Thymus (tissue), 11 donors: ENCODE results near the gene TRIM2. TPM values are rescaled to one million over a fixed set of nuclear protein-coding genes. Genes with fewer than 3 reads are reported as not detected.
"Not testable (repeated sequence)": the region's sequence is repeated elsewhere in the genome, so short reads cannot be mapped to it uniquely, and the experiment has no call there.

Experiments
- DNase-seq, 9 donors: peaks; one replicate each; pipeline ENCODE4 v3.0.0-alpha.2; 2013; ENCODE audit warnings: low spot score in 9 of 9, low read depth in 6 of 9, missing footprints in 1 of 9
- H3K27ac ChIP-seq, 2 donors: one replicate each; pipeline ENCODE4 v1.5.1; 2013; ENCODE audit warnings: control low read depth in 1 of 2, low read depth in 1 of 2, low read length in 1 of 2, mild to moderate bottlenecking in 1 of 2, moderate library complexity in 1 of 2
- H3K27me3 ChIP-seq, 2 donors: one replicate each; pipeline ENCODE4 v1.5.1; 2013; ENCODE audit warnings: low read length in 1 of 2; ENCODE audit not compliant: control insufficient read depth in 2 of 2, insufficient read depth in 1 of 2
- H3K36me3 ChIP-seq, 2 donors: one replicate each; pipeline ENCODE4 v1.5.1; 2013; ENCODE audit warnings: low read length in 1 of 2, mild to moderate bottlenecking in 1 of 2, moderate library complexity in 1 of 2; ENCODE audit not compliant: control insufficient read depth in 2 of 2, insufficient read depth in 2 of 2
- H3K4me1 ChIP-seq, 2 donors: one replicate each; pipeline ENCODE4 v1.5.1; 2013; ENCODE audit warnings: low read length in 2 of 2; ENCODE audit not compliant: control insufficient read depth in 2 of 2, insufficient read depth in 2 of 2
- H3K4me3 ChIP-seq, 2 donors: one replicate each; pipeline ENCODE4 v1.5.1; 2013; ENCODE audit warnings: low read length in 2 of 2, control low read depth in 1 of 2, mild to moderate bottlenecking in 1 of 2
- H3K9me3 ChIP-seq, 2 donors: one replicate each; pipeline ENCODE4 v1.5.1; 2013; ENCODE audit warnings: low read length in 1 of 2, mild to moderate bottlenecking in 1 of 2; ENCODE audit not compliant: control insufficient read depth in 2 of 2, insufficient read depth in 1 of 2
- WGBS: extraction: QIAGEN DNeasy Blood & Tissue Kit; methylation state at CpG from one replicate; pipeline ENCODE4 v1.1.7; 2013; 5-methylcytosine and 5-hydroxymethylcytosine counted together
- polyA plus RNA-seq: library from polyadenylated mRNA; stranded (reverse); fragments of 200-250 nt; gene quantifications from one replicate; pipeline ENCODE4 v1.2.3, GENCODE V29; 2013
- total RNA-seq: library from RNA; stranded (reverse); fragments of 120-200 nt; gene quantifications from one replicate; pipeline ENCODE4 v1.2.4, GENCODE V29; 2013
- donor health status: healthy.

The TRIM2 gene
- total and polyA plus RNA-seq, 2 donors: 5.0 to 5.3 TPM

DNA sequence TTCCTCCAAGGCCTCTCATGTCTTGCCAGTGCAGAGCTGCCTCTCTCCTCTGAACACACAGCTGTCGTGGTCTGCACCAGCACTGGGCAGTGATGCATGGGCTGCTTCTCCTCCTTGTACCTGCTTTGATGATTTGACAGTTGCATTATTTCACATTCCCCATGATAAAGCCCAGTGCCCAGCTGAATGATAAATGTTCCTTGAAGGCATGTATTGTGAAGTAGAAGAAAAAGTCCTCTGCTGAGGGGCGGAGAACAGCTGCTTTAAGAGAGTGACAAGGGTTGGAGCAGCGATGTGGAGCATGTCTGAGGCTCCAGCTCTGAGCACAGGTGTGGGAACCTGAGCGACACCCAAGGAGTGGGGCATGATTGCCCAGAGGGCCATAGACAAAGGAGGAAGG lies 21.1 kb upstream of the TRIM2 start:
- H3K4me3 ChIP-seq: no peak overlapping the region
- no peak overlapping the region for H3K27ac ChIP-seq
- no peaks in the 10 kb centered on the region for H3K9me3 ChIP-seq
- H3K4me1 ChIP-seq: no peaks in the 10 kb centered on the region
- H3K27me3 ChIP-seq: no peaks in the 10 kb centered on the region
- DNase-seq: no peak
- 95% methylated on average over 4 of the region's 4 CpGs for WGBS
- H3K36me3 ChIP-seq: no peaks in the 10 kb centered on the region

DNA sequence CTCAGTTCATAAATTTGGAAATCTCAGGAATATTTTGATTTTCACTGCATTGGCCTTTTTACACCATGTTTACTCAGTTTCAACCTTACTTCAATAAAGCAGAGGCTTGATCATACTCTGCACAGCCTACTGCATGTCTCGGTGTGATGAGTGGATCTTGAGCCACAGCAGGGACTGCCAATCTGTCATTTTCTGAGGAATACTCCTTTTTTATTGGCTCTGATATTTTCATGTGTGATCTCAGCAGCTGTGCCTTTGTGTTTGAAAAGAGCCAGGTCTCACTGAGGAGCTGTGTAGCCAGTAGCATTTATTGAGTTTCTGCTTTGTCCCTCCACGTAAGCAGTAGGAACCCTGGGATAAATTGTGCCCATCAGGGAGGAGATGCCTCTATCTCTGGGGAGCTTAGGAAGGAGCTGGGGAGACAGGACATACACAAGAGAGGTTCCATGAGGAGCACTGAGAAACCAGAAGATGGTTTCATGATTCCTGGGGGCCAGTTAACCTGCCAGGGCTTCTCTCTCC lies 18.9 kb upstream of the TRIM2 start:
- H3K4me1 ChIP-seq: no peaks in the 10 kb centered on the region
- H3K4me3 ChIP-seq: no peak overlapping the region
- no peaks in the 10 kb centered on the region for H3K27me3 ChIP-seq
- H3K27ac ChIP-seq: no peak overlapping the region
- 78% methylated on average over 2 of the region's 2 CpGs for WGBS
- H3K36me3 ChIP-seq: no peaks in the 10 kb centered on the region
- DNase-seq: no peak
- no peaks in the 10 kb centered on the region for H3K9me3 ChIP-seq

DNA sequence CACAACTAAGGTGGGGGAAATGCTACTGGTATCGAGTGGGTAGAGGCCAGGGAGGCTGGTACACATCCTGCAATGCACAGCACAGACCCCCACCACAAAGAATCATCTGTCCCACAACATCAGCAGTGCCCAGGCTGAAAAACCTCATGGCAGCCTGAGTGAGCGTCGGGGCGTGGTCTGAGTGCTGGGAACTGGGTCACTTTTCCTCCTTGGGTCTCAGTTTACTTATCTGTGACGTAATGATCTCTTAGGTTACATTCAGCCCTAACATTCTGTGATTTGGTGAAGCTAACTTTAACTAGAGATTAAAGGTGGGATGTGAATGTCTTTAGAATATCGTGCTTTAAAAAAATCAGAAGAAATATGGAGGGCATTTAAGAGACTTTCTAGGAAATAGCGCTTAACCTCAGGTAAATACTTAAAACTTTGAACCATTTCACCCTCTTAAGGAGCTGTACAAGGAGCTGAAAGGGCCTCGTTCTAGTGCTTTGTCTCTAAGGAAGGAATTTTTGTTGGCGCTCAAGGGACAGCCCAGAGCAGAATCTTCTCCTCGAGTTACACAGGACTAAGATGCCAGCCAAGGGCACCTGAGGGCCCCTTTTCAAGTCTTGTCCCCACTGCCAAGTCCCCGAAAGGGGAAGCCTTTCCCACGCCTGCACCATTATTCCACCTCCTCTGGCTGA lies 18.1 kb upstream of the TRIM2 start:
- DNase-seq: no peak
- WGBS: 95% methylated on average over 12 of the region's 12 CpGs
- H3K27ac ChIP-seq: no peak overlapping the region
- no peak overlapping the region for H3K4me3 ChIP-seq
- no peaks in the 10 kb centered on the region for H3K36me3 ChIP-seq
- no peaks in the 10 kb centered on the region for H3K27me3 ChIP-seq
- H3K4me1 ChIP-seq: no peaks in the 10 kb centered on the region
- H3K9me3 ChIP-seq: no peaks in the 10 kb centered on the region

DNA sequence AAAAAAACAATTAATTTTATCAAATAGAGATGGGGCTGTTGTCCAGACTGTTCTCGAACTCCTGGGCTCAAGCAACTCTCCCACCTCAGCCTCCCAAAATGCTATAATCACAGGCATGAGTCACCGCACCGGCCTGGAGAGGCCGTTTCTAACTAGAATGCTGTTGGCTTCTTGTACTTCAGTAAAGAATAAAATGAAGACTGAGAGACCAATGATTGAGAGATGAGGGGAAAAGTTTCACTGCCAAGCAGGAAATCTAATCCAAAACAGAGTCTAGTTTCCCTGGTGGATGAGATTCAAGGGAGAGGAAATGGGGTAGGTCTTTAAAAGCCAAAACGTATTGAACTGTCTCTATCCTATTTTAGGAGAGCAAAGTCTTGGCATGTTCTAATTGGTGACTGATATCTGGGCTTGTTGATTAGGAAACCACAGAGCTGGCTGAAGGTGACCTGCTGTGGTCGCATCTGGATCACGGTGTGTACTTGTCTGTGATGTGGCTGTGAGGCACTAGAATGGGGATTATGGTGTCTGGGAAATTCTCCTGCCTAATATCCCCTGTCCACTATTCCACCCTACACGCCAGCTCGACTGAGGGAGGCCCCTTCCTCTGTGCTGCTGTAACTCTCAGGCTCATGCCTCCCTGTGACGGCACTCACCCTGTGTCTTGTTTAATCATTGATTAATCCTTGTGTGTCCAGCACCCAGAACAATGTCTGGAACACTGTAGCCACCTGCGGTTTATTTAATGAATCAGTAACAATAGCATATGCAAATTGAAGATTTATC lies 15.0 kb upstream of the TRIM2 start:
- whole genome bisulfite sequencing: 85% methylated on average over 11 of the region's 11 CpGs
- H3K36me3 ChIP-seq: no peaks in the 10 kb centered on the region
- H3K27ac ChIP-seq: no peak overlapping the region

DNA sequence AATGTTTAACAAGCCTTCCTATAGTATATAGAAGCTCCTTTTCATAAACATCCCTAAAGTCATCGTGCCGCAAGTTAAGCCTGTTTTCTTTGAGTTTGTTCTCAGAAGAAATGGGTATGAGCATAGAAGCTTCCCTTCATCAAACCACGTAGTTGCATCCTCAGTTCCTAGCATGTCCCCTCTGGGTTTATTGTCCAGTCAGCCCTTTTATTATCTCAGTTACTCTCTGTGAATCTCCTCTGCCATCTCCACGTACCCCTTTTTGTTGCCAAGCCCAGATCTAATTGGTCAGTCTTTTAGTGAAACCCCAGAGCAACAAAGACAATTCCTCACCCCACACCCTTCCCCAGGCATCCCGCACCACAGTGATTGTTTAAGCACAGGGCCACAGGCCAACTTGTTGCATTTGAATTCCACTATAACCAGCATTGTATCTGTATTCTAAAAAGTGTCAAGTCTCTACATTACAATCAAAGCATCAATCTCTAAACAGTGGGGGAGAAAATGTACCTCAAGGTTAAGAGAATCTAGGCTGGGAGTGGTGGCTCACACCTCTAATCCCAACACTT lies 12.4 kb upstream of the TRIM2 start:
- Histone ChIP-seq H3K36me3 (no peaks in the 10 kb centered on the region), H3K4me1 (no peaks in the 10 kb centered on the region), H3K27me3 (no peaks in the 10 kb centered on the region), H3K9me3 (no peaks in the 10 kb centered on the region), H3K4me3 (no peak overlapping the region), H3K27ac (no peak overlapping the region)
- 96% methylated on average over 5 of the region's 5 CpGs for WGBS
- DNase-seq: no peak

More for the DNA sequence above, 15.0 kb upstream of the TRIM2 start:
- H3K4me3 ChIP-seq: no peak overlapping the region
- no peak for DNase-seq
- no peaks in the 10 kb centered on the region for H3K9me3 ChIP-seq
- H3K27me3 ChIP-seq: no peaks in the 10 kb centered on the region
- H3K4me1 ChIP-seq: no peaks in the 10 kb centered on the region

DNA sequence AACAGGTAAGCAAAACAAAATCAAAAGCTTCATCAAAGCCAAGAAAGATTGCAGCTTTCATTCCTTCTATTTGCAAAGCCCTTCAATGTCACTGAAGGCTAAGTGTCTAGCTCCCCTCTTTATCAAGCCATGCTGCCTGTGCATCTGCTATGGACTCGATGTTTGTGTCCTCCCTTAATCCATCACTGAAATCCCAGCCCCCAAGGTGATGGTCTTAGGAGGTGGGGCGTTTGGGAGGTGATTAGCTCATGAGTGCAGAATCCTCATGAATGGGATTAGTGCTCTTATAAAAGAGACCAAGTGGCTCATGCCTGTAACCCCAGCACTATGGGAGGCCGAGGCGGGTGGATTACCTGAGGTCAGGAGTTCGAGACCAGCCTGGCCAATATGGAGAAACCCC lies 6.9 kb upstream of the TRIM2 start:
- Histone ChIP-seq H3K36me3 (no peaks in the 10 kb centered on the region), H3K27me3 (no peaks in the 10 kb centered on the region), H3K9me3 (no peaks in the 10 kb centered on the region), H3K27ac (no peak overlapping the region), H3K4me1 (no peaks in the 10 kb centered on the region), H3K4me3 (no peak overlapping the region)
- no peak for DNase-seq
- 98% methylated on average over 5 of the region's 5 CpGs for WGBS

DNA sequence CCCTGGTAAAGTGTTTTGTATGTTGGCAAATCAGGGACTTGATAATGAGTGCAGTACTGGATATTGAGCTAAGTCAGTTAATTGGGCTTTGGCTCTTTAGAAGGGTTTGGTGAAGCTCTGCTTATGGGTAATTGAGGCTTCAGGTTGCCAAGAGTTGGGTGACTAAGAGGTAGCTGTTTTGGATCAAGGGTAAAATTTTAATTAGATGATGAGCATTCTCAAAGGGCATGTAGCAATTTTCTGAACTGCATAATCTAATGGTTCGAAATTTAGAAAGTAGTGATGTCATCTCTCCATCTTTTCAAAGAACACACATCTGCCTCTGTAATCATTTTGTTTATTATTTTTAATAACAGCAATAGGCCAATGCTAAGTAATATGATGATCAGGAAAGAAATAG lies 5.5 kb upstream of the TRIM2 start:
- Histone ChIP-seq H3K4me3 (no peak overlapping the region), H3K4me1 (no peaks in the 10 kb centered on the region), H3K27me3 (no peaks in the 10 kb centered on the region), H3K27ac (no peak overlapping the region), H3K36me3 (no peaks in the 10 kb centered on the region), H3K9me3 (no peaks in the 10 kb centered on the region)
- WGBS: 99% methylated on average over 1 of the region's 1 CpG
- DNase-seq: no peak

DNA sequence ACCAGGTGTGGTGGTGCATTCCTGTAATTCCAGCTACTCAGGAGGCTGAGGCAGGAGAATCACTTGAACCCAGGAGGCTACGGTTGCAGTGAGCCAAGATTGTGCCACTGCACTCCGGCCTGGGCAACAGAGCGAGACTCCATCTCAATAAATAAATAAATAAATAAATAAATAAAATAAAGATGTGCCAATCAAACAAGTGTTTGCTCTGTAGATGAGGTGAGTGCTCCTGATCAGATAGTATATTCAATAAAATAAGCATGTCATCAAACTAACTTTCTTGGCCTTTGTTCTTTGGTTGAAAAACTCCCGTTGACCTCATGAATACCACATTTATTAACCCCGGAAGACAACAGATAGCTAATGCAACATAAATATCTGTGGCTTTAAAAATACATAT lies 497 bp upstream of the TRIM2 start:
- not testable (repeated sequence) for H3K9me3 ChIP-seq, H3K27ac ChIP-seq, H3K36me3 ChIP-seq, H3K4me3 ChIP-seq, DNase-seq
- WGBS: 91% methylated on average over 5 of the region's 5 CpGs
- peaks cover 3 to 17% of the 10 kb centered on the region in 2 donors for H3K4me1 ChIP-seq
- H3K27me3 ChIP-seq: peaks cover 0 to 20% of the 10 kb centered on the region in 2 donors
